ENCODE data around the gene ANKRD31.
"Not testable (repeated sequence)": the region's sequence is repeated elsewhere in the genome, so short reads cannot be mapped to it uniquely, and the experiment has no call there.

Gene ANKRD31

DNA sequence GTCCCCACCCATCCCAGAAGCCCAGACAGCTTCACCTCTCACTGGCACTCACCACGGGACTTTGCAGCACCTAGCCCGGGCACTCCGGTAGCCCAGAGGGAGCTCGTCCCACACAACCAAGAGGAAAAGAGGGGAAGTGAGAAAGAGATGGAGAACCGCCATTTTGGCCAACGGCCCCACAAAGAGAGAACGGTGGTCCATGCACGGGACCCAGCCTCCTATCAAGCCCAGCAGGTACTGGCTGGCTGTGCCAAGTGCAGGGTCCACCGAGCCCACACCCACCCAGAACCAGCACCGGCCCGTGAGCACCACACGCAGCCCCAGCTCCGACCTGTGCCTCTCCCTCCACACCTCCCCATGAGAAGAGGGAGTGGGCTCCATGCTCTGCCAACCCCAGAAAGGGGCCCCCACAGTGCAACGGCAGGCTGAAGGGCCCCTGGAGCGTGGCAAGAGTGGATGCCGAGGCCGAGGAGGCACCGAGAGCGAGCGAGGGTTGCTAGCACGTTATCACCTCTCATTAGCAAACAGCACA lies 105.8 kb downstream of the ANKRD31 start:
- DNase-seq: no peak

- no peak for DNase-seq
These were observed 119.8 kb downstream of the ANKRD31 start for GRCh38 chr5:75116856-75117255.

GRCh38 chr5:75114311-75114710 lies 122.4 kb downstream of the ANKRD31 start:
- DNase-seq: not testable (repeated sequence)

DNA sequence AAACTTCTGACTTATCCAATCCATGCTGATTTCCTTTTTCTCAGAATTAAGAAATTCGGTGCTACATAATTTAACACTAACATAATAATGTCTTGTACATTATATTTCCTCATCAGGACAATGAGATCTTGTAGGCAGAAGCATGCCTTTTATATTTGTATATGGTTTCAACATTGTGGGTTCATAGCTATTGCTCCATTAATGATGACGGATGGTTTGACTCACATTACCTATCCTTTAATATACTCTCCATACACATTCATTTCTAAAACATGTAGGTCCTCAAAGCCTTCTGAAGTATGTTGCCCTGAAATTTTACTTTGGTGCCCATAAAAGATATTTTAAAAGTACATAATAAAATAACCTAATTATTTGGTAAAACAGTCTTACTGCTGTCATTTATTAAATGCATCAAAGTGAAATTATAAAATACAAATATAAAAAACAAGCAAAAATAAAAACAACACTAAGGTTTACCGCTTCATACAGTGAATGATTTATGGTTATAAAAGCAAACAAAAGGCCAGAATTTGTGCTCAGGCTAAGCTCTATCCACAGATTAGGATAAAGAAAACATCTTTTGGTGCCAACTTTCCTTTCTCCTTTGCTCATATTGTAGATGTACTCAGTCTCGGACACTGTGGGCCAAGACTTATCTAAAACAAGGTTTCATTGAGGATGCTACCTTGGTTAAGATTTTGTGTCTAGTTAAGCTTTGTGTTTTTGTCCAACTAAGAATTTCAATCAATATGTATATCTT lies 123.1 kb downstream of the ANKRD31 start:
- DNase-seq: no peak

DNA sequence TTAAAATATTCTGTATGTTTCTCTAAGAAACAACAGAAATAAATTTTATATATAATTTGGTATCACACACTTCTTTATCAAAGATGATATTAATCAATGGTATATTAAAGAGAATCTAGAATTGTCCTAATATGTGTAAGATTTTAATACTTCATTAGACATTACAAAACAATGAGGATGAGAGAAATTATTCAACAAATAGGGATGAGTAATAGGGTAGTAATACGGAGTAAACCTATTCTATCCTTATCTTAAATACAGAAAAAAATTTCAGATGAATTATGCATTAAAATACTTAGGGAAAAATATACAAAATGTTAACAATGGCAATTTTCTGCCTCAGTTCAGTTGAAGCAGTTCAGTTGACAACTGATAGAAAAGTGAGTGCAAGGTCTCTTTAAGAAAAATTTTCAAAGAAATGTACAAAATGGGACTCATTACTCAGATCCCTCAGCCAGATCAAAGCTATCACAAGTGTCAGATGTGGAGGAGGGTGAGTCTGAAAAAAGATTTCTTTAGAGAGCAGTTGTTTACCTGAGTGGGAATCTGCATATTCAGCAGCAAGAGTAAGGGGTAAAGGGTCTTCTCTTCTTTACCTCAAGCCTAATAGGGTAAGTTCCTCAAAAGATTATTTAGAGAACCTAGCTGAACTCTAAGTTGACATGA lies 127.6 kb downstream of the ANKRD31 start:
- no peak for DNase-seq

DNA sequence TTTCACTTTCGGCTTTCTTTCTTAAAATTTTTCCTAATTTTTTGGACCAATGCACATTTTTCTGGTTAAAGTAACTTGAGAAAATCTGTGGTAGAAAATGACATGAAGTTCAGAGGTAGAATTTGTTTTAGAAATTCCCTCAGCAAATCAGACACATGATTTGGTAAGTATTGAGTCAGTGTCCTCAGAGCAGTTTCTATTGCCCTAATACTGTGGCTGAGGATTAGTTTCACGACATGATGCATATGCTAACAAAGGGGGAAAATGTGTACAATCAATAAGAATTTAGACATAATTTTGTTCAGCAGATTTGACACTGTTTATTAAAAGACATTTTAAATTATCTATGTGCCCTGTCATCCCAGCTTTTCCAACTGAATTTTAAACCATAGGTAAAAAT lies 128.2 kb downstream of the ANKRD31 start:
- no peak for DNase-seq

DNA sequence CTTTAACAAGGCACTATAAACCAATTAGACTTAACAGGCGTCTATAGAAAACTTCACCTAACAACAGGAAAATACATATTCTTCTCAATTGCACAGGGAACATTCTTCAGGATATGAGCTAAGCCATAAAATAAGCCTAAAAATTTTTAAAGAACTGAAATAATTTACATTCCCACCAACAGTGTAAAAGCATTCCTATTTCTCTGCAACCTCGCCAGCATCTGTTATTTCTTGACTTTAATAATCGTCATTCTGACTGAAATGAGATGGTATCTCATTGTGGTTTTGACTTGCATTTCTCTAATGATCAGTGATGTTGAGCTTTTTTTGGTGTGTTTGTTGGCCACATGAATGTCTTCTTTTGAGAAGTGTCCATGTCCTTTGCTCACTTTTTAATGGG lies 140.7 kb downstream of the ANKRD31 start:
- peak; percentile 47 for DNase-seq

DNA sequence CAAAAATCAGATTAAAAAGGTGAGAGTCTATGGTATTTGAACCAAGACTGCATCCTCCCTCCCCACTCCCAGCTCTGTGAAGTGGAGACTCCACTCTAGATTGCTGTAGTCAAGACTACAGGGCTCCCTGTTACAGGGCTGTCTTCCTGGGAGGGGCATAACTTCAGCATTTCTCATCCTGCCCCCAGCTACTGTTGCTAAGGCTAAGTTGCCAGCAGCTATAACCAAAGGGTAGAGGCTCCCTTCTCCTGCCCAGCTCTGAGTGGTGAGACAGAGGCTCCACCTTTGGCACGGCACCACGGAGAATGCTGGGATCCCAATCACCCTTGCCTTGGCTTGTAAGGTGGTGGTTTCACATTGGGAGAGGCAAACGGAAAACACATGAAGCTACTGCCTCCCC lies 145.1 kb downstream of the ANKRD31 start:
- no peak for DNase-seq

DNA sequence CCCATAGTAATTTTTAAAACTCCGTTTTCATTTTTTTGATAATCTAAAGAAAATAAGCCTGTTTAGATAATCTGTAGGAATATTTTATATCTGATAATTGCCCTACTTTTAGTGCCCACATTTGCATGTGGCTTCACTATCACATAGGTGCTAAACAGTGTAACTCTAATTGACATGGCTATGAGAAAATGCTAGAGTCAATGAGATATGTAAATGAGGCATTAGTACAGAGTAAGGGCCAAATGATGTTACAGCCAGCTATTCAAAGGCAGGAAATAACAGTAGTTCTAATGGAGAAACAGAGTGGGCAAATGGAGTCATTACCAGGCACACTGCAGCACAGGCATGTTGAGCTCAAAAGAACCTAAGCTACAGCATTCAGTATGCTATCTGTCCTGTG lies 147.0 kb downstream of the ANKRD31 start:
- no peak for DNase-seq

- no peak for DNase-seq
These were observed 147.5 kb downstream of the ANKRD31 start for GRCh38 chr5:75089137-75089536.

- DNase-seq: no peak
These were observed 148.0 kb downstream of the ANKRD31 start for GRCh38 chr5:75088648-75089047.

DNA sequence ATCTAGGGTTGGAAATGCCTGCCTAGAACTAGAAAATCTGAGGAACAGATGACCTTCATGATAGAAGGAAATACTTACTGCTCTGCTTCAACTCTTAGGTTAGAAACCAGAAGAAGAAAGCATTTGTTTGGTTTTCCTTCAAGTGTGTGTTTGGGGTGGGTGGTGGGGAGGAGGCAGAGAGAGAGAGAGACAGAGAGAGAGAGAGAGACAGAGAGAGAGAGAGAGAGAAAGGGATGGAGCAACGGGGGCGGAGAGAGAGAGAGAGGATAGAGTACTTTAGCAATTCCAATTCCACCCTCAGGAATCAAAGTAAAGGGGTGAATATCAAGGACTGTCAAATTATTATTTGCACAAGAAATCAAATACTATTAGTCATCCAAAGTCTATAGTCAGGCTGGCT lies 155.2 kb downstream of the ANKRD31 start:
- no peak for DNase-seq

DNA sequence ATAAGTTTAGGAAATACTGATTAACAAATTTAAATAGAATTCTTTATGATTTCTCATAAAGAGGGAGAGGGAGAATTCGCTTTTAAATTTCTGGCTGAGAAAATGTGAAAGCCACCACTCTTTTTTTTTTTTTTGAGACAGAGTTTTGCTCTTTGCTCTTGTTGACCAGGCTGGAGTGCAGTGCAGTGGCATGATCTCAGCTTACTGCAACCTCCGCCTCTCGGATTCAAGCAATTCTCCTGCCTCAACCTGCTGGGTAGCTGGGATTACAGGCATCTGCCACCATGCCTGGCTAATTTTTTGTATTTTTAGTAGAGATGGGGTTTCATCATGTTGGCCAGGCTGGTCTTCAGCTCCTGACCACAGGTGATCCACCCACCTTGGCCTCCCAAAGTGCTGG lies 157.3 kb downstream of the ANKRD31 start:
- not testable (repeated sequence) for DNase-seq

GRCh38 chr5:75078027-75078426 lies 158.7 kb downstream of the ANKRD31 start:
- DNase-seq: no peak

DNA sequence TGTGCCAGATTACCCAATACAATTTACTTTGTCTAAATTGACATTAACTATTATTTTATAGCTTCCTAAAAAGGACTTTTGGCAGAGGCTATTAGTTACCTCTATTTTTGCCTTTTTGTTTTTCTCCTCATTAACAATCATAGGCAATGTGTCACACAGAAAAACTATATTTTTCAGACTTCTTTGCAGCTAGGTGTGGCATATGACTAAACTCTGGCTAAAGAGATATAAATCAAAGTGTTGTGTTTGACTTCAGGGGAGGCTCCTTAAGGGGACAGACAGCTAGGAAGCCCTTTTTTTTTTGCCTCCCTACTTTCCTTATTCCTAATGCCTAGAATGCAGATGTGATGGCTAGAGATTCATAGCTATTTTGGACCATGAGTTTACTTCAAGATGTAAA lies 164.6 kb downstream of the ANKRD31 start:
- DNase-seq: no peak

- no peak for DNase-seq
These were observed 165.6 kb downstream of the ANKRD31 start for GRCh38 chr5:75071100-75071499.

DNA sequence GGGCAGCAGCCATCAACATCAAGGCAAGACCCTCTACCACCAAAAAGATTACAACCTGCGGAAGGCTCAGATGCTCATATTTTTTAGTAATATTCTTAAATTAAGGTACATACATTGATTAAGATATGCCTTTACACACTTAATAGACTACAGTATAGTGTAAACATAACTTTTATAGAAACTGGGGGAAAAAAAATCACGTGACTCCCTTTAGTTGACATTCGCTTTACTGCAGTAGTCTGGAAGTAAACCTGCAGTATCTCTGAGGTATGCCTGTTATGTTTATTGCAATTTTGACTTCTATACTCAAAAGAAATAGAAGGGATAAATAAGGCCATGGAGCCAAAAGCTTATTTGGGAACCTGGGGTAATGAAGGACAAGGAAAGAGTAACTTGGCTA lies 169.2 kb downstream of the ANKRD31 start:
- DNase-seq: no peak

DNA sequence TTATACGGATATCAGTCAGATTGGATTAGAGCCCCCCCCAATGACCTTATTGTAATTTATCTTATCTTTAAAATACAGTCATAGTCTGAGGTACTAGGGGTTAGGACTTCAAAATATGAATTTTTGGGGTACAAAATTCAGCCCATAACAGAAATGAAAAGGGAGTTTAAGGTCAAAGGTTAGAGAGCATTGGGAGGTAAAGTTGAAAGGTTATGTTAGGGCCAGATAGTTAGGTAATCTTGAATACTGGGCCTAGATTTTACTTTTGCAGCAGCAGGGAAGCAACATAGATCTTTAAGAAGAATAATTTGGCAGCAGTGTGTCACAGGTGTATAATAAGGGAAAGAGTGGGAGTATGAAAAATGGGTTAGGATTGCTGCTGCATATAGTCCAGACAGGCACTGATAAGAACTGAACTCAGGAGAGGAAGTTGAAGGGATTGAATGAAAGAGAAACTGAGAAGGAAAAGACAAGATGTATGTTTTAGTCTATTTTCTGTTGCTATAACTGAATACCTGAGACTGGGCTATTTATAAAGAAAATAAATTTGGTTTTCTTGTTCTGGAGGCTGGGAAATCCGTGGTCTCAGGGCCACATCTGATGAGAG lies 173.7 kb downstream of the ANKRD31 start:
- DNase-seq: no peak

DNA sequence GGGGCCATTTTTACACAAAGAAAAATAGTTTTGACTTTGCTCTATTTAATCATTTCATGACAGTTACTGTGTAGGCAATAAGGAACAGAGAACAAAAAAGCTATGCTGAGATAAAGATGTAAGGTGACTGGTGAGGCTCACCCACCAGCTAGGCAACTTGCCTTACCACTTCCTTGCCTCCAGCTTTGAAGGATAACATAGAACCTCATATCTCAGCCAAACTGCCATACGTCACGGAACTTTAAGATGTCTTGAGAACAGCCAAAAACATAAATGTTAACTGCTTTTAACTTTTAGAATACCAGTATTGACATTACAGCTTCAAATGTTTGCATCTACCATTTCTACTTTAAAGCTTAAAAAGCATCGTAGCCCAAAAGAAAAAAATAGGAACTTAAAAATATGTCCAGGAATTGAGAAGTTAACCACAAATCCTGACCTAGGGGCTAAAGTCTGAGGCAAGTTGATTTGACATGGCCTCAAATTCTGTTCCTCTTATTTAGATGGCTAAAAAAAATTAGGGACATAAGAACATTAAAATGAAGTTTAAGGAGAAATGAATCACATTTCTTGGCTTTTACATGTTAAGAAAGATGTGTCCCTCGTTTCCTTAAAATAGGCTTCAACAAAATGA lies 176.6 kb downstream of the ANKRD31 start:
- peak; percentile 74 for DNase-seq

DNA sequence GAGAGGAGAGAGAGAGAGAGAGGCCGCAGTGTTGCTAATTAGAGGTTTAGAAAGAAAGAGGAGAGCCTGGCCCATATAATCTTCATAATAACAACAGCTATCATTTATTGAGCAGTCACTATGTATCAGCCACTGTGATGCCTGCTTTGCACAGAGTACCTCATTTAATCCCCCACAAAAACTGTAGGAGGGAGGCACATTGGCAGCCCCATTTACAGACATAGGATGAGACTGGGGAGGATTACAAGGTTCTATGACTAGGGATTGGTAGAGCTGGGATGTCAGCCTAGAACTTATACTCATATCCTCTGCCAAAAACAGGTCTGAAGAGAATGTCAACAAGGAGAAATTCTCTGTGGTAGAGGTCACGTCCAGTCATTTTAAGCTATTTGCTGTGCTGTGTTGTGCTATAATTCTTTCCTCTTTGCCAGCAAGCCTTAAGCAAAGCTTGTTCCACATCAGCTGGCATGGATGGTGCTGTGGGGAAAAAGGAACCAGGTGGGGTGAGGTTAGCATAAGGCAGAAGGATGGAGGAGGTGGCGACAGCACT lies 177.6 kb downstream of the ANKRD31 start:
- DNase-seq: no peak

DNA sequence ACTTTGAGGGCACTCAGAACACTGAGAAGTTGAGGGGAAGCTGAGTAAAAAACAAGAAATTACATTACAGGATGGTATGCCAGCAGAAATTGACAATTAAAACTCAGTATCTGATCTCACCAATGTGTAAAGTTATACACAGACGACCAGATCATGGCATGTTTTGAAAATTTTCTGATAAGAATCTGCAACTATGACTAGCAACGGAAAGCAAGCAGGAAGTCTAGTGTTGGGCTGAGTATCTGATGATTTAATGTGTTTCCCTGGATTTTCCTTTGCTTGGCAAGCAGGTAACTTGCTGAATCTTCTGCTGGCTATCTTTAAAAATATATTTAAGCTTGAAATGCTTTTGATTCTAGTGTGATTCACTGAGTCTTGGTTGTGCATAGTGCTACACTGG lies 179.1 kb downstream of the ANKRD31 start:
- peak; percentile 55 for DNase-seq

DNA sequence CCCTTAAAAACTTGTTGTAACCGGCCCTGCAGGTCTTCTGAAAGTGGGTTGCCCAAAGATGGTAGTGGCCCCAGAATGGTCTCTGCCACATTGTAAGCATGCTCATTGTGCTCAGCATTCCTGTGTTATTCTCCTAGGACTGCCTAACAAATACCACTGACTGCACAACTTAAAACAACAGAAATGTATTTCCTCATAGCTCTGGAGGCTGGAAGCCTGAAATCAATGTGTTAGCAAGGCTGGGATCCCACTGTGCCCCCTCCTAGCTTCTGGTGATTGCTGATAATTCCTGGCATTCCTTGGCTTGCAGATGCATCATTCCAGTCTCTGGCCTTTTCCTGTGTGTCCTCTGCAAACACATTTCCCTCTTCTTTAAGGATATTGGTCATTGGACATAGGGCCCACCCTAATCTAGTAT lies 180.9 kb downstream of the ANKRD31 start:
- DNase-seq: no peak
